Endothelial cell of umbilical vein (primary cell): ENCODE data around the gene PRCC. TPM values are rescaled to one million over a fixed set of nuclear protein-coding genes. Genes with fewer than 3 reads are reported as not detected.

Source experiments
- BruUV-seq: library from RNA; stranded (reverse); fragments of 400-500 nt; replicated peaks from 2 replicates; lab custom pipeline; 2021; lab: Mats Ljungman, UMichigan
- CTCF ChIA-PET: fragments of 300-600, 350-600 bp; sonication (Branson Sonifier 250); formaldehyde crosslinking; loops from one replicate; lab custom pipeline; 2021; ENCODE audit warnings: antibody characterized with exemption, inconsistent platforms; lab: Charles Lee
- POLR2A ChIA-PET: fragments of 300-600, 350-600 bp; sonication (Branson Sonifier 250); formaldehyde crosslinking; loops from one replicate; lab custom pipeline; 2021; ENCODE audit warnings: antibody characterized with exemption, inconsistent platforms; lab: Charles Lee
- DNase-seq: peaks from one replicate; pipeline ENCODE4 v3.0.0-alpha.2; 2011; ENCODE audit warnings: low read depth, low spot score
- FAIRE-seq: peaks from 2 replicates; lab custom pipeline; 2011; peaks lifted over from hg19 to GRCh38; lab: Jason Lieb, UNC
- H2AFZ ChIP-seq: 2 replicates; pipeline ENCODE4 v1.6.0; 2012; ENCODE audit warnings: low read depth, low read length, control low read depth, inconsistent platforms
- H3K27ac ChIP-seq: 2 replicates; pipeline ENCODE4 v1.5.1; 2011; ENCODE audit warnings: low read depth, mild to moderate bottlenecking, control low read depth, low read length, moderate library complexity; ENCODE audit not compliant: insufficient read depth
- H3K27me3 ChIP-seq, 2 experiments: 2 replicates each; pipeline versions ENCODE4 v1.6.0 to v1.6.1; 2011; ENCODE audit warnings: low read length in 2 of 2, mixed read lengths in 1 of 2; ENCODE audit not compliant: control insufficient read depth in 2 of 2, insufficient read depth in 2 of 2
- H3K36me3 ChIP-seq, 2 experiments: 2 replicates in 1 of 2; 3 replicates in 1 of 2; pipeline ENCODE4 v1.5.1; 2011; ENCODE audit warnings: low read length in 2 of 2, mild to moderate bottlenecking in 1 of 2, moderate library complexity in 1 of 2; ENCODE audit not compliant: control insufficient read depth in 2 of 2, insufficient read depth in 2 of 2; ENCODE audit errors: extremely low read depth in 1 of 2
- H3K4me1 ChIP-seq: 3 replicates; pipeline ENCODE4 v1.5.1; 2011; ENCODE audit warnings: mild to moderate bottlenecking, low read length; ENCODE audit not compliant: control insufficient read depth, insufficient read depth; ENCODE audit errors: extremely low read depth
- H3K4me2 ChIP-seq: 2 replicates; pipeline ENCODE4 v1.6.1; 2011; ENCODE audit warnings: low read length, control low read depth, mixed read lengths; ENCODE audit not compliant: insufficient read depth
- H3K4me3 ChIP-seq, 3 experiments: fragments of 200-600 bp in 1 of 3; sonication (generic), shearing (Covaris generic) in 1 of 3; replicated peaks in 1 of 3; 2 replicates each; pipeline ENCODE4 v1.5.1; 2011 to 2016; ENCODE audit warnings: control low read depth in 3 of 3, low read length in 3 of 3, mild to moderate bottlenecking in 2 of 3, inconsistent platforms in 1 of 3, low read depth in 1 of 3, moderate library complexity in 1 of 3; ENCODE audit not compliant: insufficient read depth in 1 of 3
- H3K79me2 ChIP-seq: 2 replicates; pipeline ENCODE4 v1.6.0; 2012; ENCODE audit warnings: low read length, inconsistent platforms; ENCODE audit not compliant: control insufficient read depth, insufficient read depth
- H3K9ac ChIP-seq: replicated peaks from 2 replicates; pipeline ENCODE3; 2011; ENCODE audit warnings: low read length, control low read depth; ENCODE audit not compliant: insufficient read depth; ENCODE audit errors: extremely low read depth
- H3K9me1 ChIP-seq: replicated peaks from 3 replicates; pipeline ENCODE4 v1.6.0; 2011; ENCODE audit warnings: mild to moderate bottlenecking, low read length; ENCODE audit not compliant: control insufficient read depth, insufficient read depth; ENCODE audit errors: extremely low read depth
- H3K9me3 ChIP-seq: replicated peaks from 2 replicates; pipeline ENCODE4 v1.5.1; 2012; ENCODE audit warnings: low read length, inconsistent platforms; ENCODE audit not compliant: control insufficient read depth, insufficient read depth
- H4K20me1 ChIP-seq: replicated peaks from 2 replicates; pipeline ENCODE3; 2011; ENCODE audit warnings: mild to moderate bottlenecking, low read length; ENCODE audit not compliant: control insufficient read depth, insufficient read depth; ENCODE audit errors: extremely low read depth
- EZH2 ChIP-seq: IDR thresholded peaks from 2 replicates; pipeline ENCODE4 v1.6.1; 2012; ENCODE audit warnings: borderline replicate concordance, low read depth, mild to moderate bottlenecking, moderate library complexity, low read length, inconsistent platforms; ENCODE audit not compliant: severe bottlenecking
- FOS ChIP-seq: IDR thresholded peaks from 2 replicates; pipeline ENCODE4 v1.6.1; 2011; ENCODE audit warnings: mild to moderate bottlenecking, low read length, moderate library complexity, borderline replicate concordance; ENCODE audit not compliant: insufficient read depth
- GATA2 ChIP-seq: IDR thresholded peaks from 2 replicates; pipeline ENCODE4 v1.7.0; 2011; ENCODE audit warnings: low read depth, mild to moderate bottlenecking, moderate library complexity, mixed read lengths, low read length; ENCODE audit not compliant: insufficient read length, insufficient read depth
- JUN ChIP-seq: IDR thresholded peaks from 2 replicates; pipeline ENCODE4 v1.6.1; 2011; ENCODE audit warnings: borderline replicate concordance, low read depth; ENCODE audit not compliant: insufficient read length, insufficient read depth
- MYC ChIP-seq: IDR thresholded peaks from one replicate; pipeline ENCODE4 v1.6.1; 2011; ENCODE audit warnings: mild to moderate bottlenecking, low read depth, low read length
- POLR2A ChIP-seq: IDR thresholded peaks from 2 replicates; pipeline ENCODE4 v1.6.1; 2012; ENCODE audit warnings: low read depth, mild to moderate bottlenecking, control low read depth, low read length
- POLR2AphosphoS5 ChIP-seq: IDR thresholded peaks from 2 replicates; pipeline ENCODE4 v1.6.1; 2012; ENCODE audit warnings: low read depth, mild to moderate bottlenecking, control low read depth, low read length, moderate library complexity; ENCODE audit not compliant: insufficient read depth
- dilution Hi-C: fragments of 300-500 bp; cut with MboI; formaldehyde crosslinking; loops from one replicate; pipeline ENCODE4 v1.15.0; 2019; ENCODE audit warnings: low sequenced_read_pairs; ENCODE audit not compliant: extremely low pct_ligation_motif_present
- intact Hi-C: fragments of 100-400 bp; cut with micrococcal nuclease; formaldehyde crosslinking; loops from one replicate; pipeline ENCODE4 v1.10.0; 2022
- polyA plus RNA-seq, 4 experiments: library from polyadenylated mRNA; depleted of rRNA in 3 of 4; stranded (reverse) in 3 of 4; unstranded in 1 of 4; fragments of >200 nt; gene quantifications; 2 replicates each; pipeline versions ENCODE4 v1.2.1 to v1.2.3, GENCODE V29; 2011 to 2012; ENCODE audit warnings: missing spikeins in 1 of 4
- total RNA-seq: library from RNA; stranded (reverse); gene quantifications from 2 replicates; pipeline ENCODE4 v1.2.3, GENCODE V29; 2021
- TF ChIP-seq, protein P1 (sequence below): IDR thresholded peaks from 2 replicates; pipeline ENCODE4 v1.6.1; 2011; ENCODE audit not compliant: insufficient read depth, insufficient read length
- TF ChIP-seq, protein P2 (sequence below), 2 donors: IDR thresholded peaks; 1 replicate in 1 of 2; 2 replicates in 1 of 2; pipeline ENCODE4 v1.5.1; 2011; ENCODE audit warnings: low read length in 2 of 2, mild to moderate bottlenecking in 2 of 2, moderate library complexity in 2 of 2, control low read depth in 1 of 2, inconsistent platforms in 1 of 2, low read depth in 1 of 2; ENCODE audit not compliant: insufficient read depth in 1 of 2; ENCODE audit errors: extremely low read depth in 1 of 2

PRCC gene
- total and polyA plus RNA-seq, 2 donors (not counting 3 experiments of a cell fraction or from before 2014, with no cell fraction given) = 71.5 to 77.4 TPM

DNA sequence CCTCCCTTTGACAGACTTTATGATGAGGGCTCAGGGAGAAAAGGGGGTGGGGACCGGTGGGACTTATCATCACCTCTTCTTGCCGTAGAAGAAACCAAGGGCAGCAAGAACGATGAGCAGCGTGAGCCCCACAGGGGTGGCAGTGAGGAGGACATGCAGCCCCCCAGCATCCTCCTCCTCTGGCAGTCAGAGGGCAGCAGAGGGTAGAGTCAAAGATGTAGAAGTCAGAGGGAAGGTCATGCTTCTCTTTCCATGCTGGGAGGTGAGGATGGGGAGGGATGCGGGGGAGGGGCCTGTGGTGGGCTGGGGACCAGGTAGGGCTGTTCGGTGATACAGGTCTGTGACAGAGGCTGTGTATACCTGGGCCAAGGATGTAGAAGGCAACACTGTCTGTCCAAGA is 76.8 kb downstream of the PRCC start:
- Histone ChIP-seq H4K20me1 (no peaks in the 10 kb centered on the region), H3K27ac (no peak overlapping the region), H3K9me1 (no peaks in the 10 kb centered on the region), H3K9ac (no peak overlapping the region), H3K4me1 (peaks cover 43% of the 10 kb centered on the region), H3K4me2 (no peak overlapping the region), H2AFZ (no peak overlapping the region), H3K4me3 (no peak overlapping the region), H3K36me3 (no peaks in the 10 kb centered on the region), H3K9me3 (no peaks in the 10 kb centered on the region), H3K79me2 (no peaks in the 10 kb centered on the region), H3K27me3 (peaks cover 53 to 54% of the 10 kb centered on the region in 2 experiments)
- ChIA-PET CTCF (interaction anchor here (0.7 to 1.1 kb wide), 3 partner anchors 16 to 84 kb away, joined by 3 to 4 read pairs (median 3); no protein-coding TSS in a partner anchor), POLR2A (no interaction called here)
- BruUV-seq = no TSS peak
- intact Hi-C loops (no loop called here), dilution Hi-C loops (no loop called here)
- DNase-seq = no peak
- TF ChIP-seq EZH2 = no peak
- no peak for TF ChIP-seq FOS
- TF ChIP-seq, protein P1, sequence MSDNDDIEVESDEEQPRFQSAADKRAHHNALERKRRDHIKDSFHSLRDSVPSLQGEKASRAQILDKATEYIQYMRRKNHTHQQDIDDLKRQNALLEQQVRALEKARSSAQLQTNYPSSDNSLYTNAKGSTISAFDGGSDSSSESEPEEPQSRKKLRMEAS = no peak
- TF ChIP-seq, protein P2, sequence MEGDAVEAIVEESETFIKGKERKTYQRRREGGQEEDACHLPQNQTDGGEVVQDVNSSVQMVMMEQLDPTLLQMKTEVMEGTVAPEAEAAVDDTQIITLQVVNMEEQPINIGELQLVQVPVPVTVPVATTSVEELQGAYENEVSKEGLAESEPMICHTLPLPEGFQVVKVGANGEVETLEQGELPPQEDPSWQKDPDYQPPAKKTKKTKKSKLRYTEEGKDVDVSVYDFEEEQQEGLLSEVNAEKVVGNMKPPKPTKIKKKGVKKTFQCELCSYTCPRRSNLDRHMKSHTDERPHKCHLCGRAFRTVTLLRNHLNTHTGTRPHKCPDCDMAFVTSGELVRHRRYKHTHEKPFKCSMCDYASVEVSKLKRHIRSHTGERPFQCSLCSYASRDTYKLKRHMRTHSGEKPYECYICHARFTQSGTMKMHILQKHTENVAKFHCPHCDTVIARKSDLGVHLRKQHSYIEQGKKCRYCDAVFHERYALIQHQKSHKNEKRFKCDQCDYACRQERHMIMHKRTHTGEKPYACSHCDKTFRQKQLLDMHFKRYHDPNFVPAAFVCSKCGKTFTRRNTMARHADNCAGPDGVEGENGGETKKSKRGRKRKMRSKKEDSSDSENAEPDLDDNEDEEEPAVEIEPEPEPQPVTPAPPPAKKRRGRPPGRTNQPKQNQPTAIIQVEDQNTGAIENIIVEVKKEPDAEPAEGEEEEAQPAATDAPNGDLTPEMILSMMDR (IDR thresholded peaks at IDR 0.05; ENCODE audit: extremely low read depth in 1 of 2, insufficient read depth in 1 of 2, low read depth in 1 of 2, low read length in 2 of 2) = no peak
- TF ChIP-seq JUN = no peak
- no peak for TF ChIP-seq GATA2
- TF ChIP-seq POLR2A = no peak
- TF ChIP-seq MYC = no peak
- TF ChIP-seq POLR2AphosphoS5 = no peak
- FAIRE-seq = no peak
